Epithelial cell of proximal tubule (primary cell): ENCODE results near the gene NACC2. TPM values are rescaled to one million over a fixed set of nuclear protein-coding genes. Genes with fewer than 3 reads are reported as not detected.
"Not testable (repeated sequence)": the region's sequence is repeated elsewhere in the genome, so short reads cannot be mapped to it uniquely, and the experiment has no call there.

Experiments
- DNase-seq: peaks from one replicate; pipeline ENCODE4 v3.0.0-alpha.2; 2011; ENCODE audit warnings: low read depth
- H3K4me3 ChIP-seq: 2 replicates; pipeline ENCODE4 v1.5.1; 2011; ENCODE audit warnings: low read depth, mild to moderate bottlenecking, low read length
- total RNA-seq: library from RNA; depleted of rRNA; stranded (reverse); fragments of >200 nt; gene quantifications from 2 replicates; pipeline ENCODE4 v1.2.3, GENCODE V29; 2015
- TF ChIP-seq, protein P1 (sequence below): conservative IDR thresholded peaks from 2 replicates; pipeline ENCODE4 v1.5.1; 2012; ENCODE audit warnings: low read depth, mild to moderate bottlenecking, low read length

Gene NACC2
- total RNA-seq, 1 donor from 2014 or later: 21.3 TPM

DNA sequence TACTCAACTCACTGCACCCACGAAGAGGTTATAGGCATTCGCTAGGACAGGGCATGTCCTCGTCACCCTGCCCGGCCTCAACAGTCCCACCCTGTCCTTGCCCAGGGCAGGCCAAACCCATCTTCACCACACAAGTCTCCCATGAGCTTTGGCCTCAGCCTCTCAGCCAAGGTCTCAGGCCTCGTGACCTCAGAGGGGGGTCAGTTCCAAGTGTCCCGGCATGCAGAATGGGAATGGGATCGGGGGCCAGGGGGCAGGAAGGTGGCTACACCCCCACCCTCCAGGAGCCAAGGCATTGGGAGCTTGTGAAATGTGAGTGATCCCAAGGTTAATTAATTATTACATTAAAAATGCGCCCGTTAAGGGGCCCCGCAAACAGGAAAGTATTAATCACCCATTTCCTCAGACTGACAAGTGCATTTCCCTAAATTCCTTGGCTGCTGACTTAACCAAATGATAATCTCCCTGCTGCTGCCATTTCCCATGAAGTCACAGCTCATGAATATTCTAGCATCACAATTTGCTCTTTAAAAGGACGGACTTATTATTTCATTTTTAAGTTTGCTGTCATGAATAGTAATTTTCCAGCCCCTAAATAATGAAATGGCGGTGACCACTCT, 125.9 kb downstream of the NACC2 start:
- TF ChIP-seq, protein P1, sequence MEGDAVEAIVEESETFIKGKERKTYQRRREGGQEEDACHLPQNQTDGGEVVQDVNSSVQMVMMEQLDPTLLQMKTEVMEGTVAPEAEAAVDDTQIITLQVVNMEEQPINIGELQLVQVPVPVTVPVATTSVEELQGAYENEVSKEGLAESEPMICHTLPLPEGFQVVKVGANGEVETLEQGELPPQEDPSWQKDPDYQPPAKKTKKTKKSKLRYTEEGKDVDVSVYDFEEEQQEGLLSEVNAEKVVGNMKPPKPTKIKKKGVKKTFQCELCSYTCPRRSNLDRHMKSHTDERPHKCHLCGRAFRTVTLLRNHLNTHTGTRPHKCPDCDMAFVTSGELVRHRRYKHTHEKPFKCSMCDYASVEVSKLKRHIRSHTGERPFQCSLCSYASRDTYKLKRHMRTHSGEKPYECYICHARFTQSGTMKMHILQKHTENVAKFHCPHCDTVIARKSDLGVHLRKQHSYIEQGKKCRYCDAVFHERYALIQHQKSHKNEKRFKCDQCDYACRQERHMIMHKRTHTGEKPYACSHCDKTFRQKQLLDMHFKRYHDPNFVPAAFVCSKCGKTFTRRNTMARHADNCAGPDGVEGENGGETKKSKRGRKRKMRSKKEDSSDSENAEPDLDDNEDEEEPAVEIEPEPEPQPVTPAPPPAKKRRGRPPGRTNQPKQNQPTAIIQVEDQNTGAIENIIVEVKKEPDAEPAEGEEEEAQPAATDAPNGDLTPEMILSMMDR: no peak
- H3K4me3 ChIP-seq: no peak overlapping the region
- no peak for DNase-seq

DNA sequence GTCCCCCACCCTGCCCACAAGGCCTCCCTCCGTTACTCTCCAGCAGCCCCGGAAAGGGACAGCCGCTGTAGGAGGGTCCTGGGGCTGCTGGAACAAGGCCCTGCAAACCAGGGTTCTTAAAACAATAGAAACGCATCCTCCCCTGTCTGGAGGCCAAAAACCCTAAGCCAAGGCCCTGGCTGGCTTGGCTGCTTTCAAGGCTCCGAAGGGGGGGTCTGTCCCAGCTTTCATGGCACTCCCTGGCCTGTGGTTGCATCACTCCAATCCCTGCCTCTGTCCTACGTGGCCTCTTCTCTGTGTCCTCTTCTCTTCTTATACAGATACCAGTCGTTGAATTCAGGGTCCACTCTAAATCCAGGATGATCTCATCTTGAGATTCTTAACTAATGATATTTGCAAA, 126.5 kb downstream of the NACC2 start:
- no peak overlapping the region for H3K4me3 ChIP-seq
- DNase-seq: no peak
- TF ChIP-seq, protein P1: no peak

DNA sequence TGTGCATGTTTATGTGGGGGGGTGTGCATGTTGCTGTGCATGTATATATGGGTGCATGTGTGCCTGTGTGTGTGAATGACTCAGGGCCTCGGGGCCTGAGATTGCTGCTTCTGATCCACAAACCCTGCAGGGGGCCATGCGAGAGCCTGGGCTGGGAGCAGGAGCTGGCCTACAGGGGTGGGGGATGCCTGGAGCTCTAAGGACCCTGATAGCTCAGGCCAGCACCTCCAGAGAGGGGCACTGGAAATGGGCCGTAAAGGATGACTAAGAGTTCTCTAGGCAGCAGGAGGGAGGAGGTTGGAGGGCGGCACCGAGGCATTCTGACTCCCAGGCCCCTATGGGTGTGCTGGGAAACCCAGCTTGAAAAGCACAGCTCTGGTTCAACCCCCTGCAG, 127.0 kb downstream of the NACC2 start:
- TF ChIP-seq, protein P1: no peak
- no peak for DNase-seq
- H3K4me3 ChIP-seq: no peak overlapping the region

DNA sequence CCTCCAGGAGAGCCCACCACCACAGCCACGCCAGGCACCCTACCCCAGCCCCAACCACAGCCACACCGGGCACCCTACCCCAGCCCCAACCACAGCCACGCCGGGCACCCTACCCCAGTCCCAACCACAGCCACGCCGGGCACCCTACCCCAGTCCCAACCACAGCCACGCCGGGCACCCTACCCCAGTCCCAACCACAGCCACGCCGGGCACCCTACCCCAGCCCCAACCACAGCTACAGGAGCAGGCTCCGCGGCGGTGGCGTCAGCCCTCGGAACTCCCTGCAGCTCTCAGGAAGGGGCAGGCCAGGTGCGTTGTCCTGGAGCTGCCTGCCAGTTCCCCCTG, 128.2 kb downstream of the NACC2 start:
- H3K4me3 ChIP-seq, DNase-seq: not testable (repeated sequence)

DNA sequence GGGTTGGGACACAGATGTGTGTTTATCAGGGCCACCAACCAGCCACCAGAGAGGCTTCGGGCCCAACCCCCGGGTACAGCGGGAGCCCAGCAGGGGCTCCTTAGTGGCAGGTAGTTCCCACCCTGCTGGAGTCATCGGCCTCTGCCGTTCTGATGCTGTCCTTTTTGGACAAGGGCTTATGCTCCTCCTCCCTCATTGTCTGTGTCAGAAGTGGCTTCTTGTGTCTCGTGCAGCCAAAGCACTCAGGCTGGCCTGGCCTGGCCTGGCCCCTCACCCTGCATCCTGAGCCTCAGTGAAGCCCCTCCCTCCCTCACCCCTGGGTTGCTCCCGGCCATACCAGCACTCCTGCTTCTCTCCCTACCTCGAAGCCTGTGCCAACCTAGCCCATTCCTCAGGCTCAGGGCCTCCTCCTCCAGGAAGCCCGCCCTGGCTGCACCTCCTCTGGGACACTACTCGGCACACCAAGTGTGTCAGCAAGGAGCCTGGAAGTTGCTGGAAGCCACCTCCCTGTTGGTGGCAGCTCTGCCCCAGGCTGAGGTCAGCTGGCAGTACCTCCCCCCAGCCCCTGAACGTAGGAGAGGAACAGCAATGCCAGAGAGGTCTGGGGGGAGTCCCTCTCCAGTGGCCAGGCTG, 129.8 kb downstream of the NACC2 start:
- no peak overlapping the region for H3K4me3 ChIP-seq
- TF ChIP-seq, protein P1: no peak
- DNase-seq: no peak

DNA sequence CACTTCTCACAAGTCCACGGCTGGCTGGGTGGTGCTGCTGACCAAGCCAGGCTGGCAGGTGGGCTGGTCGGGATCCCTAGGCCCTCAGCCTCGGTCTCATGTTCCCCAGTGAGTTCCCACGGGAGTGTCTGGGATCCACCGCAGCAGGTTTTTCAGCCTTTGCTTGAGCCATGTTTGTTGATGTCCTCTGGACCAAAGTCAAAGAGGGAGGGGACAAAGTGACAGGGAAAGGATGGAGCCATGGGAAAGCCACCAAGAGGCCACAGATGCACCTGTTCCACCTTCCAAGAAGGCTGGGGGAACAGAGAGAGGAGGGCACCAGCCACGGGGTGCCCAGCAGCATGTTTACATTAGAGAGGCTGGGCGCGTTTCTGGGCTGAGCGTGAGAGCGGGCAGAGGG, 131.2 kb downstream of the NACC2 start:
- TF ChIP-seq, protein P1: no peak
- no peak for DNase-seq
- H3K4me3 ChIP-seq: no peak overlapping the region

DNA sequence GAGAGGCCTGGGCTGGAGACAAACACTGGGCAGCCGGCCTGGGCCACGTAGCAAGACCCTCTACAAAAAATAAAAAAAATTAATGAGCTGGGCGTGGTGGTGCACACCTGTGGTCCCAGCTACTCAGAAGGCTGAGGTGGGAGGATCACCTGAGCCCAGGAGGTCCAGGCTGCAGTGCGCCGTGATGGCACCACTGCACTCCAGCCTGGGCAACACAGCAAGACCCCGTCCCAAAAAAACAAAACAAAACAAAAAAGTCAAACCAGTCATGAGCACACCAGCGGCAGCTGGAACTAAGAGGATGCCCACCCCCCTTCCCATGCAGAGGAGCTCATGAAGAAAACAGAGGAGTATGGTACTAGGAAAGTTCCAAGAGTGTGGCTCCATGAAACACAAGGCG, 131.8 kb downstream of the NACC2 start:
- TF ChIP-seq, protein P1: no peak
- no peak overlapping the region for H3K4me3 ChIP-seq
- no peak for DNase-seq
